HepG2 (cell line): Measurements from ENCODE around the gene UBASH3A. TPM values are rescaled to one million over a fixed set of nuclear protein-coding genes. Genes with fewer than 3 reads are reported as not detected.

ENCODE experiments used
- ETV5 ChIP-seq: IDR thresholded peaks from 2 replicates; pipeline ENCODE4 v1.6.1; 2018; ENCODE audit warnings: missing biosample characterization, missing genetic modification reagents, inconsistent platforms, borderline replicate concordance
- ZBTB7A ChIP-seq: sonication (generic); formaldehyde crosslinking; IDR thresholded peaks from 2 replicates; pipeline ENCODE4 v1.8.0; 2022; ENCODE audit warnings: mild to moderate bottlenecking, missing genetic modification reagents
- ZNF646 ChIP-seq: sonication (generic); formaldehyde crosslinking; IDR thresholded peaks from 2 replicates; pipeline ENCODE4 v1.9.0; 2021; ENCODE audit warnings: mild to moderate bottlenecking, missing genetic modification reagents
- polyA plus RNA-seq, 8 experiments: library from polyadenylated mRNA; depleted of rRNA in 3 of 8; stranded (reverse) in 7 of 8; unstranded in 1 of 8; fragments of >200 nt; fragmentation: Illumina TruSeq in 4 of 8; extraction: Trizol in 4 of 8; gene quantifications; 2 replicates each; pipeline versions ENCODE4 v1.2.1 to v1.2.3, GENCODE V29; 2011 to 2016; ENCODE audit warnings: low read depth in 4 of 8, missing spikeins in 1 of 8, mixed read lengths in 1 of 8; ENCODE audit not compliant: insufficient read depth in 1 of 8
- total RNA-seq, 5 experiments: library from RNA; depleted of rRNA; stranded (reverse); fragments of >200 nt; fragmentation: Illumina TruSeq; extraction: Trizol; gene quantifications; 2 replicates each; pipeline ENCODE4 v1.2.3, GENCODE V29; 2016; ENCODE audit warnings: low read depth in 1 of 5
- TF ChIP-seq, protein P1 (sequence below): sonication (generic); formaldehyde crosslinking; IDR thresholded peaks from 2 replicates; pipeline ENCODE4 v1.5.1; 2020; ENCODE audit warnings: mild to moderate bottlenecking, missing genetic modification reagents, moderate library complexity

The UBASH3A gene
- total and polyA plus RNA-seq, 2 of the 13 experiments (the other 11 are each of a cell fraction or from before 2014, with no cell fraction given) = not detected

DNA sequence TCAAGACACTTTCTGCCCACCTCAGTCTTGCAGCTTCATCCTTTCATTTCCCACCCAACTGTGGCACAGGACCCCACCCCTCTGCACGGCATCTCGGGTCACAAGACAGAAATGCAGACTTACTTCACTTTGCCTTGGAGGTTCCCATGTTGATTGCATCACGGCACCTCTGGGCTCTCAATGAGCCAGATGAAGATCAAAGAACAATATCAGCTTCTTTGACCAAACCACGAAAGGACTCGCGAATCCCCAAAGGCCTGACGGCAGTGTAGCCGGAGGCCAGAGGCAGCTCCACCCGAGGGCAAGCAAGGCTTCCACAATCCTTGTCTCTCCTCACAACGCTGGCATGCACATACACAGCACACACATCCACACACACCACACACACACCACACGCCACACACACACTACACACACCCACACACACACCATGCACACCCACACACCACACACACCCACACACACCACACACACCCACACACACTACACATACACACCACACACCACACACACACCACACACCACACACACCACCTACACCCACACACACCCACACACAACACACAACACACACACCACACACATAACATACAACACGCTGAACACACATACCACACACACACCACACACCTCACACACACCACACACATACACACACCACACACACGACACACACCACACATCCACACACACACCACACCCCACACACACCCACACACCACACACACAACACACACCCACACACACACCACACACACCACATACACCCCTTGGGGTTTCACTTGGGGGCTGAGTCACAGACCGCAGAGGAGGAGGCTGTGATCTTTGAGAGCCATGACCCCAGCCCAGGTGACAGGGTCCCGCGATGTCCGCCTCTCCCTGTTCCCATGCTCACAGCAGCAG is 35.8 kb downstream of the UBASH3A start (continued):
- TF ChIP-seq, protein P1, sequence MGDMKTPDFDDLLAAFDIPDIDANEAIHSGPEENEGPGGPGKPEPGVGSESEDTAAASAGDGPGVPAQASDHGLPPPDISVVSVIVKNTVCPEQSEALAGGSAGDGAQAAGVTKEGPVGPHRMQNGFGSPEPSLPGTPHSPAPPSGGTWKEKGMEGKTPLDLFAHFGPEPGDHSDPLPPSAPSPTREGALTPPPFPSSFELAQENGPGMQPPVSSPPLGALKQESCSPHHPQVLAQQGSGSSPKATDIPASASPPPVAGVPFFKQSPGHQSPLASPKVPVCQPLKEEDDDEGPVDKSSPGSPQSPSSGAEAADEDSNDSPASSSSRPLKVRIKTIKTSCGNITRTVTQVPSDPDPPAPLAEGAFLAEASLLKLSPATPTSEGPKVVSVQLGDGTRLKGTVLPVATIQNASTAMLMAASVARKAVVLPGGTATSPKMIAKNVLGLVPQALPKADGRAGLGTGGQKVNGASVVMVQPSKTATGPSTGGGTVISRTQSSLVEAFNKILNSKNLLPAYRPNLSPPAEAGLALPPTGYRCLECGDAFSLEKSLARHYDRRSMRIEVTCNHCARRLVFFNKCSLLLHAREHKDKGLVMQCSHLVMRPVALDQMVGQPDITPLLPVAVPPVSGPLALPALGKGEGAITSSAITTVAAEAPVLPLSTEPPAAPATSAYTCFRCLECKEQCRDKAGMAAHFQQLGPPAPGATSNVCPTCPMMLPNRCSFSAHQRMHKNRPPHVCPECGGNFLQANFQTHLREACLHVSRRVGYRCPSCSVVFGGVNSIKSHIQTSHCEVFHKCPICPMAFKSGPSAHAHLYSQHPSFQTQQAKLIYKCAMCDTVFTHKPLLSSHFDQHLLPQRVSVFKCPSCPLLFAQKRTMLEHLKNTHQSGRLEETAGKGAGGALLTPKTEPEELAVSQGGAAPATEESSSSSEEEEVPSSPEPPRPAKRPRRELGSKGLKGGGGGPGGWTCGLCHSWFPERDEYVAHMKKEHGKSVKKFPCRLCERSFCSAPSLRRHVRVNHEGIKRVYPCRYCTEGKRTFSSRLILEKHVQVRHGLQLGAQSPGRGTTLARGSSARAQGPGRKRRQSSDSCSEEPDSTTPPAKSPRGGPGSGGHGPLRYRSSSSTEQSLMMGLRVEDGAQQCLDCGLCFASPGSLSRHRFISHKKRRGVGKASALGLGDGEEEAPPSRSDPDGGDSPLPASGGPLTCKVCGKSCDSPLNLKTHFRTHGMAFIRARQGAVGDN (CRISPR knock-in tag) = no peak
- TF ChIP-seq ZBTB7A (CRISPR knock-in tag) (no peak), ZNF646 (peak; percentile 86), ETV5 (CRISPR knock-in tag) (no peak)
